Raji (cell line): ENCODE data around the gene GGT6.

Experiments
- POLR2A ChIP-seq: IDR thresholded peaks from 2 replicates; pipeline ENCODE4 v1.6.1; 2011; ENCODE audit warnings: low read depth, low read length, control low read depth; ENCODE audit not compliant: insufficient read depth

The GGT6 gene

GRCh38 chr17:4540687-4541327 lies 19.6 kb downstream of the GGT6 start:
- no peak for TF ChIP-seq POLR2A

- TF ChIP-seq POLR2A, result no peak
Observed at GRCh38 chr17:4540224-4540651, 20.1 kb downstream of the GGT6 start.

- no peak for TF ChIP-seq POLR2A
Observed at GRCh38 chr17:4539576-4540223, 20.7 kb downstream of the GGT6 start.

- no peak for TF ChIP-seq POLR2A
Observed at GRCh38 chr17:4539025-4539424, 21.4 kb downstream of the GGT6 start.

- no peak for TF ChIP-seq POLR2A
Observed at GRCh38 chr17:4538236-4539002, 22.0 kb downstream of the GGT6 start.

- TF ChIP-seq POLR2A, result no peak
Observed at GRCh38 chr17:4537451-4538235, 22.7 kb downstream of the GGT6 start.

GRCh38 chr17:4536742-4537411 lies 23.5 kb downstream of the GGT6 start:
- no peak for TF ChIP-seq POLR2A

- TF ChIP-seq POLR2A, result no peak
Observed at GRCh38 chr17:4536259-4536741, 24.1 kb downstream of the GGT6 start.

- no peak for TF ChIP-seq POLR2A
Observed at GRCh38 chr17:4535667-4536258, 24.6 kb downstream of the GGT6 start.

GRCh38 chr17:4534928-4535666 lies 25.3 kb downstream of the GGT6 start:
- no peak for TF ChIP-seq POLR2A

- peak; percentile 2 for TF ChIP-seq POLR2A
Observed at GRCh38 chr17:4534515-4534914, 25.9 kb downstream of the GGT6 start.

GRCh38 chr17:4533523-4534504 lies 26.6 kb downstream of the GGT6 start:
- peak; percentile 34; the same call in 1 of the 2 replicates for TF ChIP-seq POLR2A
